Spleen (tissue), 11 donors: Measurements from ENCODE around the gene CSNK1E. TPM values are rescaled to one million over a fixed set of nuclear protein-coding genes. Genes with fewer than 3 reads are reported as not detected.

Experiments
- DNase-seq: peaks from one replicate; pipeline ENCODE4 v3.0.0-alpha.2; 2020
- H3K27ac ChIP-seq, 8 donors: fragments of 200-600 bp; sonication (generic) in 7 of 8; 1 replicate in 4 of 8; 2 replicates in 4 of 8; pipeline versions ENCODE4 v1.5.0 to v1.8.0; 2016 to 2021; ENCODE audit warnings: inconsistent platforms in 4 of 8, mild to moderate bottlenecking in 4 of 8, moderate library complexity in 1 of 8
- H3K27me3 ChIP-seq, 7 donors: fragments of 200-600 bp; sonication (generic) in 6 of 7; replicated peaks in 1 of 7; 1 replicate in 4 of 7; 2 replicates in 3 of 7; pipeline versions ENCODE4 v1.5.0 to v1.8.0; 2016 to 2021; ENCODE audit warnings: inconsistent platforms in 3 of 7, mild to moderate bottlenecking in 1 of 7
- H3K36me3 ChIP-seq, 6 donors: fragments of 200-600 bp; sonication (generic) in 5 of 6; 1 replicate in 4 of 6; 2 replicates in 2 of 6; pipeline versions ENCODE4 v1.5.0 to v1.8.0; 2016 to 2021; ENCODE audit warnings: inconsistent platforms in 2 of 6
- H3K4me1 ChIP-seq, 6 donors: fragments of 200-600 bp; sonication (generic) in 5 of 6; 1 replicate in 3 of 6; 2 replicates in 3 of 6; pipeline versions ENCODE4 v1.5.0 to v1.8.0; 2016 to 2021; ENCODE audit warnings: inconsistent platforms in 3 of 6
- H3K4me3 ChIP-seq, 8 donors: fragments of 200-600 bp; sonication (generic) in 7 of 8; 1 replicate in 4 of 8; 2 replicates in 4 of 8; pipeline versions ENCODE4 v1.5.0 to v1.8.0; 2016 to 2021; ENCODE audit warnings: inconsistent platforms in 4 of 8, mild to moderate bottlenecking in 4 of 8, moderate library complexity in 2 of 8
- H3K9me3 ChIP-seq, 8 donors: fragments of 200-600 bp; sonication (generic) in 7 of 8; 1 replicate in 4 of 8; 2 replicates in 4 of 8; pipeline versions ENCODE4 v1.5.0 to v1.8.0; 2016 to 2021; ENCODE audit warnings: inconsistent platforms in 4 of 8
- CTCF ChIP-seq, 11 experiments: fragments of 200-600 bp in 7 of 11; fragments of 450-650 bp in 4 of 11; sonication (generic) in 4 of 11; IDR thresholded peaks in 8 of 11; conservative IDR thresholded peaks in 3 of 11; 1 replicate in 7 of 11; 2 replicates in 4 of 11; pipeline versions ENCODE4 v1.4.0 to v1.8.0; 2016 to 2021; ENCODE audit warnings: antibody characterized with exemption in 11 of 11, inconsistent platforms in 4 of 11, mild to moderate bottlenecking in 1 of 11
- POLR2A ChIP-seq, 3 donors: fragments of 450-650 bp; IDR thresholded peaks; one replicate each; pipeline ENCODE4 v1.5.1; 2017; ENCODE audit warnings: antibody characterized with exemption in 3 of 3, mild to moderate bottlenecking in 1 of 3
- POLR2AphosphoS5 ChIP-seq, 3 donors: sonication (generic); formaldehyde crosslinking; IDR thresholded peaks; one replicate each; pipeline ENCODE4 v1.5.1; 2017; ENCODE audit warnings: antibody characterized with exemption in 3 of 3
- WGBS, 5 donors: extraction: QIAGEN DNeasy Blood & Tissue Kit in 3 of 5; methylation state at CpG; one replicate each; pipeline versions ENCODE4 v1.1.5 to v1.1.7; 2013 to 2018; 5-methylcytosine and 5-hydroxymethylcytosine counted together
- intact Hi-C: fragments of 100-400 bp; cut with DNase I; formaldehyde crosslinking; loops from one replicate; pipeline ENCODE4 v1.15.0; 2023; ENCODE audit warnings: low total_unique reads
- polyA plus RNA-seq, 3 donors: library from polyadenylated mRNA; stranded (reverse); fragments of 200-250 nt; gene quantifications; one replicate each; pipeline ENCODE4 v1.2.1, GENCODE V29; 2013
- total RNA-seq, 7 donors: library from RNA; depleted of rRNA in 3 of 7; stranded (reverse); fragments of >200 nt in 3 of 7; fragmentation: NEBNext Ultra II Directional in 4 of 7; extraction: Animal tissue kit (Norgen Biotek cat#: 25700) in 4 of 7; gene quantifications; one replicate each; pipeline versions ENCODE4 v1.1.0 to v1.2.1, GENCODE V29; 2016 to 2021
- donor health status: healthy with polysubstance abuse.
- donor health status: DM: no; HTN: no; CAD: no; lungs with moderate emphysema.
- donor health status: DM: no; HTN: no; CAD: no.
- donor health status: Bipolar disorder and iron deficiency.
- donor health status: healthy.
- donor health status: DM: no; HTN: no; CAD: no.
- donor health status: DM: yes; HTN: yes; CAD: no.

CSNK1E gene
- total and polyA plus RNA-seq, 10 donors, result 32.8 to 157 (median 103) TPM

DNA sequence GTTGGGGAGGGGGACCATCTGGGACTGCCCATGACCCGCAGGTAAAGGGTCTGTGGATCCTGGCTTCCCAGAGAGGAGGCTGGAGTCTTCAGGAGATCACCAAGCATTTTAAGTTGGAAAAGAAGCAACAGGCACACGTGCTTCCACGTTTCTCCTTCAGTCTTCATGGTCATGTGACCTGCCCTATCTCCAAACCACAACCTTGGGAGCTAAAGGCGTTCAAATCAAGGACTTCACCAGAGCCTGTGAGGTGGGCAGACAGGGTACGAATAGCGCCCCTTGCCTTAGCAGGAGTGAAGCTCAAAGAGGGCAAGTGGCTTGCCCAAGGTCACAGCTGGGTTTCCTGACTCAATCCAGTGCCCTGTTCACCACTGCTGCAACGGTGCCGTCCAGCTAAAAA is 51.1 kb downstream of the CSNK1E start:
- Histone ChIP-seq H3K27me3 (no peaks in the 10 kb centered on the region), H3K4me3 (no peak overlapping the region), H3K9me3 (no peaks in the 10 kb centered on the region), H3K27ac (peak overlapping the region; percentile 54 to 92 (median 78)), H3K36me3 (peaks cover 0 to 19% (median 0%) of the 10 kb centered on the region in 6 donors), H3K4me1 (peaks cover 20 to 95% (median 65%) of the 10 kb centered on the region in 6 donors)
- intact Hi-C loops, result no loop called here
- 29 to 54% (median 41%) methylated on average over 8 of the region's 8 CpGs for WGBS, 5 donors
- no peak for DNase-seq
- no peak for TF ChIP-seq CTCF (IDR thresholded peaks at IDR 0.05 in 8 of 11, conservative IDR thresholded peaks at IDR 0.05 in 3 of 11)
- no peak for TF ChIP-seq POLR2AphosphoS5 (IDR thresholded peaks at IDR 0.05)
- TF ChIP-seq POLR2A (IDR thresholded peaks at IDR 0.05), result no peak

- H3K27me3 ChIP-seq, result no peaks in the 10 kb centered on the region
- H3K27ac ChIP-seq, result peak overlapping the region in 1 of 8 donors; percentile 17
- H3K9me3 ChIP-seq, result no peaks in the 10 kb centered on the region
- intact Hi-C loops, result no loop called here
- no peak overlapping the region for H3K4me3 ChIP-seq
- H3K36me3 ChIP-seq, result peaks cover 0 to 19% (median 0%) of the 10 kb centered on the region in 6 donors
- peaks cover 30 to 95% (median 70%) of the 10 kb centered on the region in 6 donors for H3K4me1 ChIP-seq
- TF ChIP-seq POLR2A (IDR thresholded peaks at IDR 0.05) (no peak), POLR2AphosphoS5 (IDR thresholded peaks at IDR 0.05) (no peak), CTCF (IDR thresholded peaks at IDR 0.05 in 8 of 11, conservative IDR thresholded peaks at IDR 0.05 in 3 of 11) (no peak)
- DNase-seq, result no peak
- WGBS, 5 donors, result 85 to 93% (median 92%) methylated on average over 4 to 6 of the region's 6 CpGs
Observed at GRCh38 chr22:38264322-38264843, 52.9 kb downstream of the CSNK1E start.

DNA sequence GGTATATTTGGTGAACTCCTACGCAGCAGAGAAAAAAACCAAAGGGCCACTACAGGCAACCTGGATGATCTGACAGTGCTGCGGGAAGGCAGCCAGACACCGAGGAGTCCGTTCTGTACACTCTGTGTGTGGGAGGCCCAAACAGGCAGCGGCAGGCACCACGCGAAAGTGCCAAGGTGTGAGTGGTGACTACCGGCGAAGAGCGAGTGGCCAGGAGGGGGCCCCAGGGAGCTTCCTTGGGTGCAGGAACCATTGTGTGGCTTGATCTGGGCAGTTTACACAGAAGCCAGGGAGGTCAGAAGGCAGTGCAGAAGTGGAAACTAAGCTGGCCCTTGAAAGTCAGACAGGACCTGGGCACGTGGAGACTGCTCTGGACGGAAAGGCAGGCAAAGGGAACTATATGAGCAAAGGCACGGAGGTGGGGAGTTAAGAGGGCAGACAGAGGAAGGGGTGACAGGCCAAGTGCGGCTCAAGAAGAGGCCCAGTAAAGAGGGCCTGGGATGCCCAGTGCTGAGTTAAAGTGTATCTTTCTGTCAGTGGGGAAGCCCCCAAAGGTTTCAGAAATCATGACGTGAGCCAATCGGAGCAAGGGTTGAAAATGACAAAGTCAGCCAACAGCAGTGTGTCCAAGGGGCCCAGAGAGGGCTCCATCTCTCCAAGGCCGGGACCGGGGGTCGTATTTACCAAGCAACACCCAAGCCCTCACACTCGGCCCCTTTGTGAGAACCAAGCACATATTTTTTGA is 55.0 kb downstream of the CSNK1E start:
- peak overlapping the region in 6 of 8 donors; percentile 28 to 83 (median 80) for H3K27ac ChIP-seq
- intact Hi-C loops, result no loop called here
- TF ChIP-seq CTCF (IDR thresholded peaks at IDR 0.05 in 8 of 11, conservative IDR thresholded peaks at IDR 0.05 in 3 of 11), result peak in 8 of 11 experiments; percentile 33 to 68 (median 52)
- no peak for TF ChIP-seq POLR2A (IDR thresholded peaks at IDR 0.05)
- peak; percentile 26 to 43 (median 29) for TF ChIP-seq POLR2AphosphoS5 (IDR thresholded peaks at IDR 0.05)
- WGBS, 5 donors, result 70 to 82% (median 73%) methylated on average over 20 of the region's 20 CpGs
- peaks cover 38 to 95% (median 74%) of the 10 kb centered on the region in 6 donors for H3K4me1 ChIP-seq
- H3K4me3 ChIP-seq, result no peak overlapping the region
- H3K36me3 ChIP-seq, result peaks cover 0 to 19% (median 0%) of the 10 kb centered on the region in 6 donors
- no peaks in the 10 kb centered on the region for H3K9me3 ChIP-seq
- no peaks in the 10 kb centered on the region for H3K27me3 ChIP-seq
- peak; percentile 87 for DNase-seq
